IPS-NIHi7 (cell line): Measurements from ENCODE around the gene EDC3.
"Not testable (repeated sequence)": the region's sequence is repeated elsewhere in the genome, so short reads cannot be mapped to it uniquely, and the experiment has no call there.

Source experiments
- DNase-seq: peaks from one replicate; pipeline ENCODE4 v3.0.0; 2012; ENCODE audit warnings: mixed read lengths; ENCODE audit errors: extremely low spot score

EDC3 gene

GRCh38 chr15:74648051-74648842 is 47.6 kb downstream of the EDC3 start:
- no peak for DNase-seq

GRCh38 chr15:74646480-74646879 is 49.3 kb downstream of the EDC3 start:
- DNase-seq, result no peak

GRCh38 chr15:74643665-74644204 is 52.1 kb downstream of the EDC3 start:
- no peak for DNase-seq

GRCh38 chr15:74642734-74643664 is 52.8 kb downstream of the EDC3 start:
- peak; percentile 71 for DNase-seq

- DNase-seq, result no peak
Observed at GRCh38 chr15:74642348-74642733, 53.5 kb downstream of the EDC3 start.

GRCh38 chr15:74641151-74641550 is 54.7 kb downstream of the EDC3 start:
- DNase-seq, result no peak

- DNase-seq, result no peak
Observed at GRCh38 chr15:74636984-74637383, 58.8 kb downstream of the EDC3 start.

GRCh38 chr15:74635228-74635627 is 60.6 kb downstream of the EDC3 start:
- DNase-seq, result peak; percentile 90

GRCh38 chr15:74633781-74634180 is 62.0 kb downstream of the EDC3 start:
- DNase-seq, result no peak

GRCh38 chr15:74632601-74633000 is 63.2 kb downstream of the EDC3 start:
- no peak for DNase-seq

- peak; percentile 88 for DNase-seq
Observed at GRCh38 chr15:74631935-74632560, 63.8 kb downstream of the EDC3 start.

GRCh38 chr15:74631408-74631807 is 64.4 kb downstream of the EDC3 start:
- DNase-seq, result no peak

GRCh38 chr15:74631087-74631385 is 64.8 kb downstream of the EDC3 start:
- DNase-seq, result no peak

- DNase-seq, result no peak
Observed at GRCh38 chr15:74630284-74631086, 65.3 kb downstream of the EDC3 start.

GRCh38 chr15:74629696-74630095 is 66.1 kb downstream of the EDC3 start:
- DNase-seq, result not testable (repeated sequence)

- no peak for DNase-seq
Observed at GRCh38 chr15:74628949-74629348, 66.9 kb downstream of the EDC3 start.

GRCh38 chr15:74628199-74628598 is 67.6 kb downstream of the EDC3 start:
- no peak for DNase-seq

- DNase-seq, result no peak
Observed at GRCh38 chr15:74627766-74628165, 68.1 kb downstream of the EDC3 start.

- DNase-seq, result no peak
Observed at GRCh38 chr15:74626752-74627692, 68.8 kb downstream of the EDC3 start.

GRCh38 chr15:74626336-74626735 is 69.5 kb downstream of the EDC3 start:
- no peak for DNase-seq
